Cardiac muscle cell (in vitro differentiated cells and primary cell): Measurements from ENCODE around the gene LEF1. TPM values are rescaled to one million over a fixed set of nuclear protein-coding genes. Genes with fewer than 3 reads are reported as not detected.

ENCODE experiments used
- DNase-seq, 2 donors: peaks; one replicate each; pipeline versions ENCODE4 v3.0.0 to v3.0.0-alpha.2; 2010 to 2017; ENCODE audit warnings: low read depth in 1 of 2, low spot score in 1 of 2
- H3K27ac ChIP-seq: fragments of 200-600 bp; sonication (generic); 2 replicates; pipeline ENCODE4 v1.5.1; 2016
- H3K27me3 ChIP-seq: fragments of 200-600 bp; sonication (generic); 2 replicates; pipeline ENCODE4 v1.6.0; 2016; ENCODE audit warnings: control low read depth
- H3K36me3 ChIP-seq: fragments of 200-600 bp; sonication (generic); 2 replicates; pipeline ENCODE4 v1.5.1; 2016; ENCODE audit warnings: control low read depth
- H3K4me1 ChIP-seq: fragments of 200-600 bp; sonication (generic); 2 replicates; pipeline ENCODE4 v1.8.1; 2017; ENCODE audit warnings: low read depth, mild to moderate bottlenecking, mixed run types
- H3K4me3 ChIP-seq: fragments of 200-600 bp; sonication (generic); 2 replicates; pipeline ENCODE4 v1.5.1; 2016; ENCODE audit warnings: mild to moderate bottlenecking
- H3K9me3 ChIP-seq: fragments of 200-600 bp; sonication (generic); 2 replicates; pipeline ENCODE4 v1.5.1; 2017; ENCODE audit warnings: low read depth, mild to moderate bottlenecking, control low read depth
- polyA plus RNA-seq: library from polyadenylated mRNA; unstranded; fragments of >200 nt; fragmentation: Nextera tagmentation; extraction: Ambion mirVana; gene quantifications from 2 replicates; pipeline ENCODE4 v1.2.1, GENCODE V29; 2016
- total RNA-seq: library from RNA; depleted of rRNA; stranded (reverse); fragments of >200 nt; gene quantifications from 2 replicates; pipeline ENCODE4 v1.2.3, GENCODE V29; 2016
- TF ChIP-seq, protein P1 (sequence below): IDR thresholded peaks from 2 replicates; pipeline ENCODE4 v1.5.1; 2012; ENCODE audit warnings: low read depth, mild to moderate bottlenecking, low read length

LEF1 gene
- total and polyA plus RNA-seq, 2 experiments from 2014 or later, result 69.1 to 70.3 TPM

DNA sequence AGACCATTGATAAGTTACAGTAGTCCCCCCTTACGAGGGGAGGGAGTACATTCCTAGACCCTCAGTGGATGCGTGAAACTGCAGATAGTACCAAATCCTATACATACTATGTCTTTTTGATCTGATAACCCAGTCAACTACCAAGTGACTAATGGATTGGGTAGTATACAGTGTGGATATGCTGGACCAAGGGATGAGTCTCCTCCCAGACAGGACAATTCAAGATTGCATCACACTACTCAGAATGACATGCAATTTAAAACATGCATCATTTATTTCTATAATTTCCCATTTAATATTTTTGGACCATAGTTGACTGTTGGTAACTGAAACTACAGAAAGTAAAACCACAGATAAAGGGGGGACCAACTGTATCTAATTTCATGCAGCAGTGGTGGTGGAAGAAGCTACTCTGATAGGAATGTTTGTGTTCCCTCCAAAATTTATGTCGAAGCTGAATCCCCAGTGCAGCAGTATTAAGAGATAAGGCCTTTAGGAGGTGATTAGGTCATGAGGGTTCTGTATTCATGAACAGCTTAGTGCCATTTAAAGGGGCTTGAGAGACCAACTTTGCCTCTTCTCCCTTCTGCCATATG is 167.1 kb downstream of the LEF1 start:
- Histone ChIP-seq H3K36me3 (no peaks in the 10 kb centered on the region), H3K27ac (no peak overlapping the region), H3K4me3 (no peak overlapping the region), H3K27me3 (no peaks in the 10 kb centered on the region), H3K4me1 (peaks cover 20% of the 10 kb centered on the region), H3K9me3 (no peaks in the 10 kb centered on the region)
- no peak for DNase-seq
- TF ChIP-seq, protein P1, sequence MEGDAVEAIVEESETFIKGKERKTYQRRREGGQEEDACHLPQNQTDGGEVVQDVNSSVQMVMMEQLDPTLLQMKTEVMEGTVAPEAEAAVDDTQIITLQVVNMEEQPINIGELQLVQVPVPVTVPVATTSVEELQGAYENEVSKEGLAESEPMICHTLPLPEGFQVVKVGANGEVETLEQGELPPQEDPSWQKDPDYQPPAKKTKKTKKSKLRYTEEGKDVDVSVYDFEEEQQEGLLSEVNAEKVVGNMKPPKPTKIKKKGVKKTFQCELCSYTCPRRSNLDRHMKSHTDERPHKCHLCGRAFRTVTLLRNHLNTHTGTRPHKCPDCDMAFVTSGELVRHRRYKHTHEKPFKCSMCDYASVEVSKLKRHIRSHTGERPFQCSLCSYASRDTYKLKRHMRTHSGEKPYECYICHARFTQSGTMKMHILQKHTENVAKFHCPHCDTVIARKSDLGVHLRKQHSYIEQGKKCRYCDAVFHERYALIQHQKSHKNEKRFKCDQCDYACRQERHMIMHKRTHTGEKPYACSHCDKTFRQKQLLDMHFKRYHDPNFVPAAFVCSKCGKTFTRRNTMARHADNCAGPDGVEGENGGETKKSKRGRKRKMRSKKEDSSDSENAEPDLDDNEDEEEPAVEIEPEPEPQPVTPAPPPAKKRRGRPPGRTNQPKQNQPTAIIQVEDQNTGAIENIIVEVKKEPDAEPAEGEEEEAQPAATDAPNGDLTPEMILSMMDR, result no peak

DNA sequence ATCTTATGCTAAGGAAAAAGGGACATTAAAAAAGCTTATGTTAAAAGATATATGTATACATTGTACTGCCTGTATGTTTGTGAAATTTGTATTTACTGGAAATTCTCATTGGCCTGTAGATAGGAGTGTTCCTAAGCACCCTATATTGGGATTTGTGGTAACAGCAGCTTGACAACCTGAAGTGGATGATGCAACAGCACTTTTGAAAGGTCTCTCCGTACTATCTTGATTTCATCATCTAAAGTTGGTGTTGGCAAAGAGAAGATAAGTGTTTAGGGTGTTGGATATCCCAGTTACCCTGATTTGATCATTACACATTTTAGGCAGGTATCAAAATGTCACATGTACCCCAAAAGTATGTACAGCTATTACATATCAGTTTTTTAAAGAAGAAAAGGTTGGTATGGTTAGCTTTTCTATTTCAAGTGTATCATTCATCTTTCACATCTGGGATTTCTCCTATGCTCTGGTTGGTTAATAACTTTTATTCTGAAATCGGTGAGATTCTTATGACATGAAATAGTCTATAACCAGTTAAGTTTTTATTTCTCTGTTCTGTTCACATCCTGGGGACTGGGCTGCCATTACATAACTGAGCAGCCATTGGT is 168.7 kb downstream of the LEF1 start:
- Histone ChIP-seq H3K36me3 (no peaks in the 10 kb centered on the region), H3K9me3 (no peaks in the 10 kb centered on the region), H3K27me3 (no peaks in the 10 kb centered on the region), H3K4me1 (peaks cover 20% of the 10 kb centered on the region), H3K27ac (no peak overlapping the region), H3K4me3 (no peak overlapping the region)
- no peak for DNase-seq
- TF ChIP-seq, protein P1, result no peak

DNA sequence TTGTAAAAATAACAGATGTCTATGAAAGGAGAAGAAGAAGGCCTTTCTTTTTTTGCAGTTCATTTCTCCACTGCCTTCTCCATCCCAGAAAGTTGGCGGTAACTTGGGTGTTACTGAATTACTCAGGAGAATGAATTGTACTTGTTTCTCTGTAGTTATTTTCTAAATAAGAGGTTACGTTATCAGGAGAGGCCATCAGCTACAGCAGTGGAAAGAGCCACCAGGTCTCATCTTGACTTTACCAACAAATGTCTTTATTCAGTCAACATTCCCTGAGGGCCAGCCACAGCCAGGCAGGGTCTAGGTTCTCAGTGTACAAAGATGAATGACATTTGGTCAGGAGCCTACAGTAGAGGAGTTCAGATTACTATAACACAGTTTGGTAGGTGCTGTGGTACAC is 170.9 kb downstream of the LEF1 start:
- H3K27me3 ChIP-seq, result no peaks in the 10 kb centered on the region
- TF ChIP-seq, protein P1, result no peak
- H3K4me3 ChIP-seq, result no peak overlapping the region
- H3K4me1 ChIP-seq, result peaks cover 30% of the 10 kb centered on the region
- H3K9me3 ChIP-seq, result no peaks in the 10 kb centered on the region
- H3K36me3 ChIP-seq, result no peaks in the 10 kb centered on the region
- peak overlapping the region; percentile 83 for H3K27ac ChIP-seq
- DNase-seq, result no peak

Other genes starting within 250 kb of the LEF1 start
- 4.7 and 7.0 TPM in 2 replicates for gene CYP2U1, start 237.4 kb downstream of the LEF1 start, total RNA-seq
- 2.5 and 2.7 TPM in 2 replicates for gene CYP2U1, start 237.4 kb downstream of the LEF1 start, polyA plus RNA-seq
- 38.7 and 59.1 TPM in 2 replicates for gene HADH, start 179.0 kb downstream of the LEF1 start, total RNA-seq
- 84.7 and 139 TPM in 2 replicates for gene HADH, start 179.0 kb downstream of the LEF1 start, polyA plus RNA-seq